KOPT-K1 (cell line): ENCODE results near the gene RAD51B.

Experiments
- H3K27ac ChIP-seq: fragments of 200-600 bp; sonication (generic); 2 replicates; pipeline ENCODE4 v1.5.1; 2016; ENCODE audit warnings: antibody characterized with exemption, mild to moderate bottlenecking, low read depth, low read length; ENCODE audit not compliant: poor library complexity, severe bottlenecking
- H3K36me3 ChIP-seq: fragments of 200-600 bp; sonication (generic); 2 replicates; pipeline ENCODE4 v1.5.1; 2017; ENCODE audit warnings: antibody characterized with exemption, mild to moderate bottlenecking, low read length, moderate library complexity; ENCODE audit not compliant: insufficient read depth
- H3K9me3 ChIP-seq: fragments of 200-600 bp; sonication (generic); 2 replicates; pipeline ENCODE4 v1.5.1; 2017; ENCODE audit warnings: antibody characterized with exemption, low read length, mild to moderate bottlenecking; ENCODE audit not compliant: insufficient read depth, poor library complexity, severe bottlenecking

RAD51B gene

DNA sequence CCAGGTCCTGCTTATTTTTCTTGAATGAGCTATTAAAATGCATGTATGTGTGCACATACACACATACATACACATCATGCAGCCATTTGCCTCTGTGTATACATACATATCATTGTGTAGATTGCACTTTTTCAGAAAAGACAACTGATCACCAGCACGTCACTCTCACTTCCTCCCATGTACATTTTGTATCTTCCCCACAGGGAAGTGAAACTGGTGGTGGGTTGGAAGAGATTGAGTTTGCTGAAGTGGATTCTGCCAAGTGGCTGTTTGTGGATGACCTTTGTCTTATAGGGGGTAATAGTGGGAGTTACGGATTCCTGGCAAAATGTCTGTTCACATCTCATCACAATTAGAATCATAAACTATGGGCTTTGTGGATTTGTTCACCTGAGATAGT is 448.6 kb downstream of the RAD51B start:
- Histone ChIP-seq H3K27ac (no peak overlapping the region), H3K36me3 (no peaks in the 10 kb centered on the region), H3K9me3 (no peaks in the 10 kb centered on the region)

DNA sequence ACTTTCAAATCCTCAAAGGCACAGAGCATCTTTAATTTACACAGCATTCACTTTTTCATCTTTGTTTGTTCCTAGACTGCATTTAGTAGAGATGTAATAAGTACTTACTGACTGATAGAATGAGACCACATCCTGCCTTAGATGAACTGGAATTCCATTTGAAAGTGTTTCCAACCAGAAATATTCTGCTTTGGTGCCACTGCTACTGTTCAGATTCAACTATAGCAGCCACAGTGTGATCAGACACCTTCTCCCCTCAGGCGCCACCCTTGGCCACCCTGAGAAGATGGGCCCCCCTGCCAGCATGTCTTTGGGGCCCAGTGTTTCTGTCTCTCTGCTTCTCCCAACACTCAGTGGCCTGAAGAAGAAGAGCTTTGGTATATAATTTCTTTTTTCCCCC is 449.1 kb downstream of the RAD51B start:
- H3K9me3 ChIP-seq: no peaks in the 10 kb centered on the region
- H3K27ac ChIP-seq: no peak overlapping the region
- H3K36me3 ChIP-seq: no peaks in the 10 kb centered on the region

- H3K27ac ChIP-seq: no peak overlapping the region
- H3K9me3 ChIP-seq: no peaks in the 10 kb centered on the region
These were observed 449.8 kb downstream of the RAD51B start for GRCh38 chr14:68269136-68269927.

DNA sequence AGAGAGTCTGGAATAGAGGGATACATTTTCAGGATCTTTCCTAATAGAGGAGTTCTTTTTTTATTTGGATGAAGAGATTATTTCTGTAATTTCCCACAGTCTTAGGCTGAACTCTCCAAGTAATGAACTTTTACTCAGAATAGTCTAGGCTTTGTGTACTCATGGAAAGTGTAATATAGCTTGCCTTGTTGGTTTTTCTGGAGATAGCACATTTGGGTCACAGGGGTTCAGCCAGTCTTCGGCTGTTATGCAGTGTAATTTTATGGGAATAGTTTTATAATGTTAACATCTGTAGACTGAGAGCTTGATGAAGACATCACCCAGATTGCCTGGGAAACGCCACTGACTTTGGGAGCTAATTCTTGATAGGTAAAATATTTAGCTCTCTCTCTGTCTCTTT is 450.8 kb downstream of the RAD51B start:
- H3K27ac ChIP-seq: no peak overlapping the region
- H3K36me3 ChIP-seq: no peaks in the 10 kb centered on the region
- no peaks in the 10 kb centered on the region for H3K9me3 ChIP-seq

More at GRCh38 chr14:68269136-68269927, 449.8 kb downstream of the RAD51B start:
- H3K36me3 ChIP-seq: no peaks in the 10 kb centered on the region

GRCh38 chr14:68271913-68272391 is 452.4 kb downstream of the RAD51B start:
- Histone ChIP-seq H3K36me3 (no peaks in the 10 kb centered on the region), H3K27ac (no peak overlapping the region), H3K9me3 (no peaks in the 10 kb centered on the region)

DNA sequence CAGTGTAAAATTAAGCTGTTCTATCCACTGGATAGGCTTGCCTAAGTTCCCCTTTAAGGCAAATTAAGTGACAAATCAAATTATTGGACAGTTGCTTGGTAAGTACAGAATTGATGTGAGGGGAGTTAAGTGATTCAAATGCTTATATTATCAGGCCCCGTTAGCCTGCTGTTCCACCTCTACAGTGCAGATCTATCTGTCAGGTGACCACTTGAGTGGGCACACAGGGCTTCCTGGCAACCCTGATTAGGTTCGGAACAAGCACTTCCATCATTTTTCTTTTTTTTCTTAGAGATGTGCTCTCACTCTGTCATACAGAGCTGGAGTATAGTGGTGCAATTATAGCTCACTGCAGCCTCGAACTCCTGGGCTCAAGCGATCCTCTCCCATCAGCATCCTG is 453.8 kb downstream of the RAD51B start:
- Histone ChIP-seq H3K36me3 (no peaks in the 10 kb centered on the region), H3K9me3 (no peaks in the 10 kb centered on the region), H3K27ac (no peak overlapping the region)

DNA sequence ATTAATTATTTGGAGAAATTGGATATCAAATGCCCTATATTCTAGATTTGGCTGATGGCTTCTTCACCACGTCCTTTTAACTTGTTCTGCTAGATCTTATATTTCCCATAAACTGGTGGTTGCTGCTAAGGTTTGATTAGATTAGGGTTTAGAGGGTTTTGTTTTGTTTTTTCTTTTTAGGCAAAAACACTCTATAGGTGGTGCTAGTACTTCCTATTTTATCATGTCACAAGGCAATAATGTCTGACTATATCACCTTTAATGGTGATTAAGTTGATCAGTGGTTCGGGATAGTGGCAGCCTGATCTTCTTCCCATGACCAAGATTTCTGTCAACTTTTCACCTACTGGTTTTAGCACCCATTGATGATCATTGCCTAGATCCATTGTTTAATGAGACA is 455.1 kb downstream of the RAD51B start:
- no peaks in the 10 kb centered on the region for H3K36me3 ChIP-seq
- H3K9me3 ChIP-seq: no peaks in the 10 kb centered on the region
- no peak overlapping the region for H3K27ac ChIP-seq

GRCh38 chr14:68278576-68279436 is 459.2 kb downstream of the RAD51B start:
- no peak overlapping the region for H3K27ac ChIP-seq
- H3K9me3 ChIP-seq: no peaks in the 10 kb centered on the region
- no peaks in the 10 kb centered on the region for H3K36me3 ChIP-seq

GRCh38 chr14:68279437-68279720 is 459.8 kb downstream of the RAD51B start:
- Histone ChIP-seq H3K9me3 (no peaks in the 10 kb centered on the region), H3K27ac (no peak overlapping the region), H3K36me3 (no peaks in the 10 kb centered on the region)

- Histone ChIP-seq H3K36me3 (no peaks in the 10 kb centered on the region), H3K9me3 (no peaks in the 10 kb centered on the region), H3K27ac (no peak overlapping the region)
These were observed 460.2 kb downstream of the RAD51B start for GRCh38 chr14:68279777-68280233.

DNA sequence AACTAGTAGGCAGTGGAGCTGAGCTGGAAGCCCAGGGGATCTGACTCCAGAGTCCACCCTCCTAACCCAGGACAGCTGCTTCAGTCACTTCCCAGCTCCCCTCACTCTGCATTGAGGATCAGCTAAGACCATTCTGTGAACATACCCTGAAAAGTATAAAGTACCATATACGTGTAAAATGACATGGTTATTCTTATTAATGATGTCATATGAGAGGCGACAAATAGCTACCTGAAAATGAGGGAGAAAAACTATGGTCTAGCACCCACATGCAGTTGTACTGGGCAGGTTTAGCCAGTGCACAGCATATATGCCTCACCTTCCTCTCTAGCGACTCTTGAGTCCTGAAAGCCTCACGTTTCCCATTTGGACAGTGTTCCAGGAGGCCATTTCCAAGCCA is 461.9 kb downstream of the RAD51B start:
- H3K27ac ChIP-seq: no peak overlapping the region

GRCh38 chr14:68282479-68283377 is 463.1 kb downstream of the RAD51B start:
- Histone ChIP-seq H3K27ac (peak overlapping the region; percentile 77), H3K9me3 (no peaks in the 10 kb centered on the region), H3K36me3 (no peaks in the 10 kb centered on the region)

More for the DNA sequence above, 461.9 kb downstream of the RAD51B start:
- H3K9me3 ChIP-seq: no peaks in the 10 kb centered on the region
- no peaks in the 10 kb centered on the region for H3K36me3 ChIP-seq

GRCh38 chr14:68283378-68284123 is 464.0 kb downstream of the RAD51B start:
- H3K27ac ChIP-seq: peak overlapping the region; percentile 77
- H3K36me3 ChIP-seq: no peaks in the 10 kb centered on the region
- no peaks in the 10 kb centered on the region for H3K9me3 ChIP-seq

DNA sequence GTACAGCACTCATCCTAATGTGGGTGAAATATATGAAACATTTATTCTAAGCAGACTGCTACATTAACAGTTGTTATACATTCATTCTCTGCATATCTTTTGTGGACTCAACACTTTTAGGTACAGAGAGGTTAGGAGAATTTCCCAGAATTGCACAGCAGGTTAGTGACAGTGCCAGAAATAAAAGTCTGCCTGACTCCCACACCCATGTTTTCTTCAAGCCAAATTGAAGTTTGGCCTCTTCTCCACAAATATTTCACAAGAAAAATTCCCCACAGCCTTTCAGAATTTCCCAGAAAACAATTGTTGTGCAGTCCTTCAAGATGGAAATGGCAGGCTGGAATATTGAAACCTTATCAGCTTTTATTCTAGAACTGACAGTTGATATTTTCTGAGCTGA is 464.8 kb downstream of the RAD51B start:
- H3K36me3 ChIP-seq: no peaks in the 10 kb centered on the region
- H3K27ac ChIP-seq: peak overlapping the region; percentile 77
- no peaks in the 10 kb centered on the region for H3K9me3 ChIP-seq
